ENCODE results near the gene KLHL33. TPM values are rescaled to one million over a fixed set of nuclear protein-coding genes. Genes with fewer than 3 reads are reported as not detected.

KLHL33 gene
- total and polyA plus RNA-seq, 2 donors (not counting 3 experiments of a cell fraction or from before 2014, with no cell fraction given) = not detected

DNA sequence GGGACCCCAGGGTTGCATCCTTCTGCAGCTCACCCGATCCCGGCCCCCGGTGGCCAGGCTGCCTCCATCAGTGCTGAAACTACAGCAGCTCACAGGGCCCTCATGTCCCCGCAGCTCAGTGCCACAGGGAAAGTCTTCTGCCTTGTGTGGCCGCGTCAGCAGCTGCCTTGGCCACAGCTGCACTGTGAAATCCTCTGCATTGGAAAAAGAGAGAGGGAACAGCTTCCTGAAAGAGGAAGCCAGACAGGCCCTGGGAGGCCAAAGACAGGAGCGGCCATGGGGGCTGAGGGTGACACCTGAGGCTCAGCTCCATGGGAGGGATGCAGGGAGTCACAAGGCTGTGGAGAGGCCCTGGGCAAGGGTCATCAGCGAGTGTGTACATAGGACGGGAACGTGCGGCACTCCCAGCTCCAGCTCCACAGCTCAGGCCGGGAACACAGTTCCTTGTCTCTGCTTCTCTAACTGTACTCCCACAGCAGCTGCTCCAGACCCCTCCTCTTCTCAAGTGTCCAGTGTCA is 59.8 kb downstream of the KLHL33 start:
- Histone ChIP-seq H2AFZ (ENCODE audit: low read depth, low read length) (no peak overlapping the region), H3K36me3 (ENCODE audit: control insufficient read depth in 2 of 2, extremely low read depth in 1 of 2, insufficient read depth in 2 of 2, low read length in 2 of 2) (peaks cover 16 to 72% of the 10 kb centered on the region in 2 experiments), H3K4me2 (ENCODE audit: insufficient read depth, low read length) (no peak overlapping the region), H3K4me1 (ENCODE audit: control insufficient read depth, extremely low read depth, insufficient read depth, low read length) (no peaks in the 10 kb centered on the region), H3K27me3 (ENCODE audit: control insufficient read depth in 2 of 2, insufficient read depth in 2 of 2, low read length in 2 of 2) (no peaks in the 10 kb centered on the region), H4K20me1 (replicated peaks; ENCODE audit: control insufficient read depth, extremely low read depth, insufficient read depth, low read length) (no peaks in the 10 kb centered on the region), H3K9me3 (replicated peaks; ENCODE audit: control insufficient read depth, insufficient read depth, low read length) (no peaks in the 10 kb centered on the region), H3K9ac (replicated peaks; ENCODE audit: extremely low read depth, insufficient read depth, low read length) (no peak overlapping the region), H3K9me1 (replicated peaks; ENCODE audit: control insufficient read depth, extremely low read depth, insufficient read depth, low read length) (no peaks in the 10 kb centered on the region), H3K79me2 (ENCODE audit: control insufficient read depth, insufficient read depth, low read length) (no peaks in the 10 kb centered on the region), H3K27ac (ENCODE audit: insufficient read depth, low read depth, low read length) (no peak overlapping the region), H3K4me3 (replicated peaks in 1 of 3; ENCODE audit: insufficient read depth in 1 of 3, low read depth in 1 of 3, low read length in 3 of 3) (no peak overlapping the region)
- DNase-seq (ENCODE audit: low read depth, low spot score) (no peak), FAIRE-seq (no peak)
- no TSS peak for BruUV-seq (replicated peaks)
- TF ChIP-seq JUN (IDR thresholded peaks at IDR 0.05; ENCODE audit: borderline replicate concordance, insufficient read depth, insufficient read length, low read depth) (no peak), FOS (IDR thresholded peaks at IDR 0.05; ENCODE audit: borderline replicate concordance, insufficient read depth, low read length) (no peak)
- dilution Hi-C loops (cut with MboI; ENCODE audit: extremely low pct_ligation_motif_present, low sequenced_read_pairs) = no loop called here
- intact Hi-C loops (cut with micrococcal nuclease) = no loop called here
- CTCF ChIA-PET = interaction anchor here (1.4 kb wide), 1 partner anchor 28 kb away, joined by 3 read pairs; no protein-coding TSS in a partner anchor
- POLR2A ChIA-PET = interaction anchor here (0.5 to 0.9 kb wide), 2 partner anchors 34 to 79 kb away, joined by 3 to 9 read pairs; partner anchors contain the start of genes APEX1 and OSGEP

Small RNA genes within 50 kb of the gene (small RNA-seq; reads per million reads assigned to genes)
- gene RNA5SP382 (ENCODE audit: insufficient read depth, insufficient read length, low read depth, low replicate concordance) = not detected

Other genes starting within 250 kb of the KLHL33 start
- gene OR11G2, start 245.3 kb downstream of the KLHL33 start, total RNA-seq = not detected in 2 replicates
- gene OR11G2, start 245.3 kb downstream of the KLHL33 start, polyA plus RNA-seq = not detected in 2 replicates
- gene OR11H6, start 212.5 kb downstream of the KLHL33 start, total RNA-seq = not detected in 2 replicates
- gene OR11H6, start 212.5 kb downstream of the KLHL33 start, polyA plus RNA-seq = not detected in 2 replicates
- gene OR11H7, start 207.2 kb downstream of the KLHL33 start, total RNA-seq = not detected in 2 replicates
- gene OR11H7, start 207.2 kb downstream of the KLHL33 start, polyA plus RNA-seq = not detected in 2 replicates
- gene OR11H4, start 196.9 kb downstream of the KLHL33 start, total RNA-seq = not detected in 2 replicates
- not detected in 2 replicates for gene OR11H4, start 196.9 kb downstream of the KLHL33 start, polyA plus RNA-seq
- gene TTC5, start 130.2 kb downstream of the KLHL33 start, total RNA-seq = 21.3 and 22.9 TPM in 2 replicates
- 8.8 and 10.9 TPM in 2 replicates for gene TTC5, start 130.2 kb downstream of the KLHL33 start, polyA plus RNA-seq
- gene CCNB1IP1, start 102.9 kb downstream of the KLHL33 start, total RNA-seq = 35.5 and 38.9 TPM in 2 replicates
- gene CCNB1IP1, start 102.9 kb downstream of the KLHL33 start, polyA plus RNA-seq = 31.0 and 32.7 TPM in 2 replicates
- 30.6 and 30.8 TPM in 2 replicates for gene PARP2, start 92.5 kb downstream of the KLHL33 start, total RNA-seq
- 12.9 and 15.7 TPM in 2 replicates for gene PARP2, start 92.5 kb downstream of the KLHL33 start, polyA plus RNA-seq
- 40.3 and 44.6 TPM in 2 replicates for gene TEP1, start 22.7 kb downstream of the KLHL33 start, total RNA-seq
- 18.1 and 19.6 TPM in 2 replicates for gene TEP1, start 22.7 kb downstream of the KLHL33 start, polyA plus RNA-seq
- gene OSGEP, start 18.6 kb upstream of the KLHL33 start, total RNA-seq = 39.1 and 41.8 TPM in 2 replicates
- gene OSGEP, start 18.6 kb upstream of the KLHL33 start, polyA plus RNA-seq = 84.5 and 100 TPM in 2 replicates
- 227 and 231 TPM in 2 replicates for gene APEX1, start 19.1 kb upstream of the KLHL33 start, total RNA-seq
- gene APEX1, start 19.1 kb upstream of the KLHL33 start, polyA plus RNA-seq = 304 and 387 TPM in 2 replicates
- gene PIP4P1, start 25.3 kb upstream of the KLHL33 start, total RNA-seq = 28.6 and 33.6 TPM in 2 replicates
- gene PIP4P1, start 25.3 kb upstream of the KLHL33 start, polyA plus RNA-seq = 52.5 and 58.6 TPM in 2 replicates
- gene PNP, start 33.2 kb upstream of the KLHL33 start, total RNA-seq = 189 and 271 TPM in 2 replicates
- gene PNP, start 33.2 kb upstream of the KLHL33 start, polyA plus RNA-seq = 232 and 245 TPM in 2 replicates
- 1.2 and 1.8 TPM in 2 replicates for gene RNASE10, start 69.4 kb upstream of the KLHL33 start, total RNA-seq
- gene RNASE10, start 69.4 kb upstream of the KLHL33 start, polyA plus RNA-seq = 0.12 TPM in 1 of 2 replicates, not detected in the other
- not detected in 2 replicates for gene RNASE9, start 124.9 kb upstream of the KLHL33 start, total RNA-seq
- gene RNASE9, start 124.9 kb upstream of the KLHL33 start, polyA plus RNA-seq = not detected in 2 replicates
- gene RNASE11, start 151.8 kb upstream of the KLHL33 start, total RNA-seq = not detected in 2 replicates
- gene RNASE11, start 151.8 kb upstream of the KLHL33 start, polyA plus RNA-seq = not detected in 2 replicates
- gene RNASE12, start 155.2 kb upstream of the KLHL33 start, total RNA-seq = not detected in 2 replicates
- gene RNASE12, start 155.2 kb upstream of the KLHL33 start, polyA plus RNA-seq = not detected in 2 replicates
- not detected in 2 replicates for gene OR6S1, start 205.5 kb upstream of the KLHL33 start, total RNA-seq
- not detected in 2 replicates for gene OR6S1, start 205.5 kb upstream of the KLHL33 start, polyA plus RNA-seq
- 6.9 and 8.7 TPM in 2 replicates for gene RNASE4, start 248.4 kb upstream of the KLHL33 start, total RNA-seq
- gene RNASE4, start 248.4 kb upstream of the KLHL33 start, polyA plus RNA-seq = 27.4 and 35.1 TPM in 2 replicates